ENCODE measurements around the gene MGLL.

MGLL gene

GRCh38 chr3:127723011-127723567, 99.2 kb downstream of the MGLL start:
- TF ChIP-seq GABPA (IDR thresholded peaks at IDR 0.05; ENCODE audit: low read depth): no peak
- Histone ChIP-seq H3K4me3 (replicated peaks; ENCODE audit: insufficient read depth, low read length) (no peak overlapping the region), H3K27me3 (ENCODE audit: insufficient read depth, poor library complexity, severe bottlenecking) (no peaks in the 10 kb centered on the region), H3K27ac (replicated peaks) (no peak overlapping the region)
- DNase-seq (ENCODE audit: low read depth in 1 of 2, low spot score in 1 of 2): no peak

DNA sequence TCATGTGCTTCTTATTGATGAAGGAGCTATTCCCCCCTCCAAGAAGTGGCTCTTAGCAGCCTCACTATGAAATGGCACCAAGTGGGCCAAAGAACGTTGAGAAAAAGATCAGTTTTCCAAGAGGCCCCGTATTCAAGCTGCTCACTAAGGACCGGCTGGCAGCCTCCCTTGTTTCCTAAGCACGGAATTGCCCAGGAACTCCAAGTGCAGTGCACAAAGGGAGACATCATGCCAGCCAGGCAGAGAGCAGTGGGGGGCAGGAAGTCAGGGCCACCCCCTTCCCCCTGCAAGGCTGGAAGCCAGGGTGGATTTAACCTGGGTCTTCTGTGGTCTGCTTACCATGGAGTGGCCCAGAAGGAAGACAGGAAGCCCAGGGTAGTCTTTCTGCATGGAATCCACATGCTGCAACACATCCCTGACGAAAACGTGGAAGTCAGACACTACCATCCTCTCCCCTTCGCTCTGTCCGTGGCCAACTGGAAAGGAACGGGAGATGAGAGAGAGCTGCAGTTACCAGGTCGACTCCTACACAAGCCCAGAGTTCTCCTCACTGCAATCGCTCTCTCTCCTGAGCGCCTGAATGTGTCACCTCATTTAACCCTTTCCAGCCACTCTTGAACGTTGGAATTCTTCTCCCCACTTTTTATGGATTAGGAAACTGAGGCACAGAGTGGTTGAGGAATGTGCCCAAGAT, 100.1 kb downstream of the MGLL start:
- no peaks in the 10 kb centered on the region for H3K27me3 ChIP-seq (ENCODE audit: insufficient read depth, poor library complexity, severe bottlenecking)
- no peak overlapping the region for H3K27ac ChIP-seq (replicated peaks)
- H3K4me3 ChIP-seq (replicated peaks; ENCODE audit: insufficient read depth, low read length): no peak overlapping the region
- DNase-seq (ENCODE audit: low read depth in 1 of 2, low spot score in 1 of 2): no peak
- TF ChIP-seq REST (IDR thresholded peaks at IDR 0.05; ENCODE audit: insufficient replicate concordance, low read depth) (no peak), GABPA (IDR thresholded peaks at IDR 0.05; ENCODE audit: low read depth) (no peak), SPI1 (IDR thresholded peaks at IDR 0.05; ENCODE audit: borderline replicate concordance, low read depth) (no peak), POLR2AphosphoS5 (IDR thresholded peaks at IDR 0.05; ENCODE audit: low read depth) (no peak)
- TF ChIP-seq, protein P1, sequence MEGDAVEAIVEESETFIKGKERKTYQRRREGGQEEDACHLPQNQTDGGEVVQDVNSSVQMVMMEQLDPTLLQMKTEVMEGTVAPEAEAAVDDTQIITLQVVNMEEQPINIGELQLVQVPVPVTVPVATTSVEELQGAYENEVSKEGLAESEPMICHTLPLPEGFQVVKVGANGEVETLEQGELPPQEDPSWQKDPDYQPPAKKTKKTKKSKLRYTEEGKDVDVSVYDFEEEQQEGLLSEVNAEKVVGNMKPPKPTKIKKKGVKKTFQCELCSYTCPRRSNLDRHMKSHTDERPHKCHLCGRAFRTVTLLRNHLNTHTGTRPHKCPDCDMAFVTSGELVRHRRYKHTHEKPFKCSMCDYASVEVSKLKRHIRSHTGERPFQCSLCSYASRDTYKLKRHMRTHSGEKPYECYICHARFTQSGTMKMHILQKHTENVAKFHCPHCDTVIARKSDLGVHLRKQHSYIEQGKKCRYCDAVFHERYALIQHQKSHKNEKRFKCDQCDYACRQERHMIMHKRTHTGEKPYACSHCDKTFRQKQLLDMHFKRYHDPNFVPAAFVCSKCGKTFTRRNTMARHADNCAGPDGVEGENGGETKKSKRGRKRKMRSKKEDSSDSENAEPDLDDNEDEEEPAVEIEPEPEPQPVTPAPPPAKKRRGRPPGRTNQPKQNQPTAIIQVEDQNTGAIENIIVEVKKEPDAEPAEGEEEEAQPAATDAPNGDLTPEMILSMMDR (IDR thresholded peaks at IDR 0.05; ENCODE audit: insufficient read depth, low read length): no peak

GRCh38 chr3:127720985-127721935, 101.1 kb downstream of the MGLL start:
- no peak overlapping the region for H3K4me3 ChIP-seq (replicated peaks; ENCODE audit: insufficient read depth, low read length)
- H3K27ac ChIP-seq (replicated peaks): no peak overlapping the region
- DNase-seq (ENCODE audit: low read depth in 1 of 2, low spot score in 1 of 2): no peak
- H3K27me3 ChIP-seq (ENCODE audit: insufficient read depth, poor library complexity, severe bottlenecking): no peaks in the 10 kb centered on the region
- TF ChIP-seq REST (IDR thresholded peaks at IDR 0.05; ENCODE audit: insufficient replicate concordance, low read depth) (no peak), POLR2AphosphoS5 (IDR thresholded peaks at IDR 0.05; ENCODE audit: low read depth) (no peak), GABPA (IDR thresholded peaks at IDR 0.05; ENCODE audit: low read depth) (no peak), SPI1 (IDR thresholded peaks at IDR 0.05; ENCODE audit: borderline replicate concordance, low read depth) (no peak)

- H3K27me3 ChIP-seq (ENCODE audit: insufficient read depth, poor library complexity, severe bottlenecking): no peaks in the 10 kb centered on the region
- no peak overlapping the region for H3K27ac ChIP-seq (replicated peaks)
- H3K4me3 ChIP-seq (replicated peaks; ENCODE audit: insufficient read depth, low read length): no peak overlapping the region
- TF ChIP-seq GABPA (IDR thresholded peaks at IDR 0.05; ENCODE audit: low read depth): no peak
- no peak for TF ChIP-seq POLR2AphosphoS5 (IDR thresholded peaks at IDR 0.05; ENCODE audit: low read depth)
- no peak for TF ChIP-seq REST (IDR thresholded peaks at IDR 0.05; ENCODE audit: insufficient replicate concordance, low read depth)
- TF ChIP-seq SPI1 (IDR thresholded peaks at IDR 0.05; ENCODE audit: borderline replicate concordance, low read depth): no peak
- TF ChIP-seq, protein P1 (IDR thresholded peaks at IDR 0.05; ENCODE audit: insufficient read depth, low read length): no peak
- DNase-seq (ENCODE audit: low read depth in 1 of 2, low spot score in 1 of 2): no peak
Measured at GRCh38 chr3:127720161-127720823, 102.0 kb downstream of the MGLL start.

Data from HL-60 (cell line).